HTERT RPE-1 (cell line): ENCODE data around the gene ARHGEF7.

Experiments used
- in situ Hi-C: fragments of 300-500 bp; cut with MboI; formaldehyde crosslinking; loops from 4 replicates; pipeline ENCODE4 v1.14.3; 2020; ENCODE audit warnings: low sequenced_read_pairs

Gene ARHGEF7

GRCh38 chr13:111272117-111272516 lies 157.0 kb downstream of the ARHGEF7 start:
- in situ Hi-C loops, result no loop called here

DNA sequence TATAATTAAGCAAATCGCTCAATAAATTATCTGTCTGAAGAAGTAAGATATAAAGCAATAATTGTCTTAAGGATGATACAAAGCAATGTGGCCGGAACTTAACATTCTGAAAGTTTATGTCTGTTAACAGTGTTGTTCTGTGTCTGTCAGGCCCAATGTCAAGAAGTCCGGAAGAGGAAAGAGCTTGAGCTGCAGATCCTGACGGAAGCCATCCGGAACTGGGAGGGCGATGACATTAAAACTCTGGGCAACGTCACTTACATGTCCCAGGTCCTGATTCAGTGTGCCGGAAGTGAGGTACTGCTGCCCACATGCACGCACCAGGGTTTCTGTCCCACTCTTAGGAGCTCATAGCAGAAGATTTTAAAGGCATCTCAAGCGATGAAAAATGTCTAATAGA lies 160.3 kb downstream of the ARHGEF7 start:
- in situ Hi-C loops, result no loop called here

- in situ Hi-C loops, result no loop called here
Measured at GRCh38 chr13:111275995-111276618, 161.0 kb downstream of the ARHGEF7 start.

GRCh38 chr13:111278258-111278657 lies 163.1 kb downstream of the ARHGEF7 start:
- in situ Hi-C loops, result no loop called here

DNA sequence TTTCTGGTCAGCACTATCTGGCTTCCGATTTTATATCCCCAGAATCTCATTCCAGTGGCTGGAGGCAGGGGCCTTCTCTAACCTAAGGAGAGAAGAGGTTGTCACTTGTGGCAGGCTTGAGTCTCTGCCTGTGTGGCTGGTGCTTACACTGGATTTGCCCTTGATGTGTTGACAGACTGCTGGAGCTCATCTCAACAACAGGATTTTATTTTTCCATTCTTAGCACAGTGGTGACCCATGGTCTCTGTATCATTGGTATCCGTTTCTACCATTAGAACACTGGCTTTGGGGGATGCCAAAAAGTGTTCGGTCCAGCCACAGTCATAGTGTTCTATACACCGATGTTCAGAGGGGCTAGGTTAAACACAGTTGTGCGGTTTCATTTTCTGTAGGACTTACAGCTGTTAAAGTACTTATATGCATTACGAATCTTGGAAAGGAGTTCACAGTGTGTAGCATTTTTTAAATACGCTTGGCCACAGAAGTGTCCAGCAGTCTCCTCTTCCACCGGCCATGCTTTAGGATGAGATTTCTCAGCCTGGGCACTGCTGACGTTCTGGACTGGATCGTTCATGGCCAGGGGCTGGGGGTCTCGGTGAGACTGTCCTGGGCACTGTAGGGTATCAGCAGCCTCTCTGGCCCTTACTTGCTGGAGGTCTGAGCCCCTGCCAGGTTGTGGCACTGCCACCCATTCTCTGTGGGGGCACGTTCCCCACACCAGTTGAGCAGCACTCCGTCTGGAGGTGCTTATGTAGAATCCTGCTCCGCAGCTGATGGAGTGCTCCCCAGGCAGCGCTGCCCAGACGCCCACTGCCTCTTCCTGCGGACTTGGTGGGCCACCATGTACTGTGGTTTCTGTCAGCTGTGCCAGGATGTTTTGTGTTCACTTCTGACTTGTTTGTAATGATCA lies 163.9 kb downstream of the ARHGEF7 start:
- in situ Hi-C loops, result no loop called here

DNA sequence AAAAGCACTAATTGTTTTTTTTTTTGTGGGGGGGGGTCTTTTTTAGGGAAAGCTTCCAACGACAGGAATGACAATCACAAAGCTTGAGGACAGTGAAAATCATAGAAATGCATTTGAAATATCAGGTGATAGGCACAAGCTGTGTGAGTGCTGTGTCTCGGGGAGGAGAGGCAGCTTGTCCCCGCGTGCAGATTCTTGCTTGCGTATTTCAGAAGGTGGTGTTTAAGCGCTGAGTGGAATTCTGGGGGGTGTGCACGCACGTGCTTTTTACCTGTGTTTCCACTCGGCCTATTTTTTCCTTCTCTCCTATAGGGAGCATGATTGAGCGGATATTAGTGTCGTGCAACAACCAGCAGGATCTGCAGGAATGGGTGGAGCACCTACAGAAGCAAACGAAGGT lies 165.1 kb downstream of the ARHGEF7 start:
- in situ Hi-C loops, result no loop called here

- in situ Hi-C loops, result no loop called here
Measured at GRCh38 chr13:111280681-111281585, 165.8 kb downstream of the ARHGEF7 start.

DNA sequence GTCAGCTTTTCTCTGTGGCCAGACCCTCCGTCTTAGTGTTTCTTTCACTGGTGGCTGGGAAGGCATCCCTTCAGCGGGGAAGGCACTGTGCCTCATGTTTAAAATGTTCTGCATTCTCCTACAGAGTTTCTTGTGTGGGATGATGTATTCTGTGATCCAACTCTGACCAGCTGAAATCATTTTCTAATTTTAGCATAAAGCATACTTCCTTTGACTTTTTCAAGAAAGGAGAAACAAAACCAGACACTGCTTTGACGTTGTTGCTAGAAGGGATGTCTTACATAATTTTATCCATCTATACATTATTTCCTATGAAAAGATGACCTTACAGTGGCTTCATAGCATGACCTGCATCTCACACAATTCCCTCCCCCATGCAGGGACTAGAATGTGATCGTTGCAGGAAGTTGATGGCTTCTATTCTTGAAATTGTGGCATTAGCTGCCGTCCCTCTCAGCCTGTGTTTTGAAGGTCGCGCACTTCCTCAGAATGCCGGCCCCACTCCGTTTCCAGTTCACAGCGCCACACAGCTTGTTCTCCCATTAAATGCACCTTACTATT lies 166.7 kb downstream of the ARHGEF7 start:
- in situ Hi-C loops, result no loop called here

DNA sequence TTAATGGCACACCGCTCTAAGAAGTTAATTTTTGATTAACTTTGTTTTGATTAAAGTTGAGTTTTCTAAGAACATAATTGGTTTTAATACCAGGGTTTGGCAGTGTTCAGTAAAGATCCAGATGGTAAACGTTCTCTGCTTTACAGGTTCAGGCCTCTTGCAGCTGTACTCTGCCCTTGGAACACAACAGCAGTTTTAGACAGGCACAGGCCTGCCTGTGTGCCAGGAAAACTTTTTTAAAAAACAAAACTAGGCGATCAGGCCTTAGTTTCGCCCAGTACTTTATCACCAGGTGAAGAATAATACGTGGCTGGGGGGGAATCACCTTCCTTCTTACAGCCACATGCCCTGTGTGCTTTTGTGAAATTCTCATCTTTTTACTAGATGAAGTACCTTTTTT lies 167.3 kb downstream of the ARHGEF7 start:
- in situ Hi-C loops, result no loop called here

DNA sequence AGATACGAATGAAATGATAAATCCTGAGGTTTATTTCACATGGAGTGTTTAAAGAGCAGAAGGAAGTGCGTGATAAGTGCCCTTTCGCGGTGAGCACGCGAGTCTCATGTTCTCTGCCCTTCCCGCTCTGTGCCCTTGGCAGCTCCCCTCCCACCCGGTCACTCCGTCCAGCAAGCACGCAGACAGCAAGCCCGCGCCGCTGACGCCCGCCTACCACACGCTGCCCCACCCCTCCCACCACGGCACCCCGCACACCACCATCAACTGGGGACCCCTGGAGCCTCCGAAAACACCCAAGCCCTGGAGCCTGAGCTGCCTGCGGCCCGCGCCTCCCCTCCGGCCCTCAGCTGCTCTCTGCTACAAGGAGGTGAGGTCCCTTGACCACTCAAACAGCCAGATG lies 167.9 kb downstream of the ARHGEF7 start:
- in situ Hi-C loops, result no loop called here

DNA sequence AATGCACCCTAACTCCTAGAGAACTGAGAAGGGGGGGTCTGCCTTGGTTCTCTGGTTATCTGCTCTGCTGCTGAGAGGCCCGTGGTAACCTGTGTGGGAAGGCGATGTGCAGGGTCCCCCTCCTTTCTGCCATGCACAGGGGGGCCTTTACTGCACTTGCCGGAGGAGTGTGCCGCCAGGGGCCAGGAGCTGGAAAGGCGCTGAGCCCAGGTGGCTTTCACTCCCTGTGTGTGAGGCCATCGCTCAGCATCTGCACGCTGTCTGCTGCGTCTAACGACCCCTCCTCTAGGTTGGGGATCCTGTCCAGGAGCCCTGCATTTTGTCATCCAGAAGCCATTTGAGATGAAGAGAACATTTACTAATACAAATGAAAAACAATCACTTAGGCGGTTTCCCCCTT lies 168.3 kb downstream of the ARHGEF7 start:
- in situ Hi-C loops, result no loop called here

DNA sequence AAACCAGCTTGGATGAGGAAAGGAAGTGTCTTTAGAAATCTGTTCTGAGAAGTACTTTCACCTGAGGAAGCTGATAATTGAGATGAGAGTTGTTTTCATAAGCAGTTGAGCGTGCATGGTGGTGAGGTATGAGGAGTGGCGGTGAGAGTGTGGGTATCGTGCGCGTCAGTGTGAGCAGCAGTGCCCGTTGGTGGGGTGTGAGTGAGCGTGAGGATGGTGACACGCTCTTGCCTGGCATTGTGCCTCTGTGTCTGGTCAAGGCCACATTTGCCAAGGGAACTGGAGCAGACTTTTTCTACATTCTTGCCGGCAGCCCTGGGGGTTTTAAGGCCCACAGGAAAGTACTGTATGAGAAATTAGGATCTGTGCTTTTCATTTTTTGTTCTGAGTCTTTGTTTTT lies 168.9 kb downstream of the ARHGEF7 start:
- in situ Hi-C loops, result no loop called here

DNA sequence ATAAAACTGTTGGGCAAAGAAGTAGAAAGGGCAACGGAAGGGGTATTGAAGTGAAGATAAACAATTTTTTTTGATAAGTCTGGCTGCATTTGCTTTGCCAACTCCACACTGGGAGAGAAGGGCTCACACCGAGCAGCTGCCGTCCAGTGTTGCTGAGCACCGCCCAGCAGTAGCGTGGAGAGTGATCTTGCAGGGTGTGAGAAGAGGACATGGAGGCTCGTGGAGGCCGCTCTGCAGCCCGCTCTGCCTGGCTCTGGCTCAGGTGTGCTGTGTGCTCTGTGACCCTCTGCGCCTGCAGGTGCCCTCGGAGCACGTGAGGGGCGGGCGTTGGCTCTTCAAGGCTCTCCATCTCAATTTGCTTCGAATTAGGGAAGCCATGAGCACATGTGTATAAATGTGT lies 169.5 kb downstream of the ARHGEF7 start:
- in situ Hi-C loops, result no loop called here

DNA sequence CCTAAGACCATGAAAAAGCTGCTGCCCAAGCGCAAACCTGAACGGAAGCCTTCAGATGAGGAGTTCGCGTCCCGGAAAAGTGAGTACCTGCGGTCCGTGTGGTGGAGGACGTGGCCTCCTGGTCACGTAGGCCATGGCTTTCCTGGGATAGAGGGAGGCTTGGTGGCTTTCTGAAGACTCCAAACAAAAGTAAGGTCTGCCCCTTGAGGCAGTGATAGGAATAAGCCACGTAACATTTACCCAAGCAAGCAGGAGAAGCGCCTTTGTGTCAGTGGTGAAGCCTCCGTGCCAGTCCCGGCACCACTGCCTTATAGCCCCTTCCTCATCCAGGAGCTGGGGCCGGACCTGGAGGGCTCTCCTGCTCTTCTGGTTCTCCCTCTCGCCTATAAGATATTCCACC lies 171.1 kb downstream of the ARHGEF7 start:
- in situ Hi-C loops, result no loop called here

- in situ Hi-C loops, result no loop called here
Measured at GRCh38 chr13:111286749-111287148, 171.6 kb downstream of the ARHGEF7 start.

GRCh38 chr13:111287201-111287600 lies 172.1 kb downstream of the ARHGEF7 start:
- in situ Hi-C loops, result no loop called here

DNA sequence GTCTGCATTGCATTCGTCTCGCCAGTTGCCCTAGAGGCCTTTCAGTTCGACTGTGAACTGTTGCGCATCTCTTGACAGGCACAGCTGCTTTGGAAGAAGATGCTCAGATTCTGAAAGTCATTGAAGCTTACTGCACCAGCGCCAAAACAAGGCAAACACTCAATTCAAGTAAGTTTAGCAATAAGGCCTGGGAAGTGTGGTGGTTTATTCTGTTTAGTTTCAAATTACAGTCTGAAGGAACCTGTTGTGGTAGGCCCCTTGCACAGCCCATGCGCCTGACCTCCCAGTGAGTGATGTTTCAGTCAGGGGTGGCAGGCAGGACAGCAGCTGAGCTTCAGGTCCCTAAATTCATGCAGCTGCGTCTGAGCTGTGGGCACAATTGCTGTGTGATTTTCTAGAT lies 173.2 kb downstream of the ARHGEF7 start:
- in situ Hi-C loops, result no loop called here

GRCh38 chr13:111289251-111289650 lies 174.1 kb downstream of the ARHGEF7 start:
- in situ Hi-C loops, result no loop called here

DNA sequence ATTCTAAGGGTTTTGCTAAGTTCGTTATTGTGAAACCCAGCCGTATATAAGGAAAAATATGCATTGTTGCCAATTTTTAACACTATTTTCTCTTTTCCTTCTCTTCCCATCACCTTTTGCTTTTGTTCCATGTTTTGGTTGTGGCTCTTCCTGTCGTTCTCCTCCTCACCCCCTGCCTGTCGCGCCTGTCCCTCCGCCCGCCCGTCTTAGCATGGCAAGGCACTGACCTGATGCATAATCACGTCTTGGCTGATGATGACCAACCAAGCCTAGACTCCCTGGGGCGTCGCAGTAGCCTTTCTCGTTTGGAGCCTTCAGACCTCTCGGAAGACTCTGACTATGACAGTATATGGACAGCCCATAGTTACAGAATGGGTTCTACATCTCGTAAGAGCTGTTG lies 176.8 kb downstream of the ARHGEF7 start:
- in situ Hi-C loops, result no loop called here

DNA sequence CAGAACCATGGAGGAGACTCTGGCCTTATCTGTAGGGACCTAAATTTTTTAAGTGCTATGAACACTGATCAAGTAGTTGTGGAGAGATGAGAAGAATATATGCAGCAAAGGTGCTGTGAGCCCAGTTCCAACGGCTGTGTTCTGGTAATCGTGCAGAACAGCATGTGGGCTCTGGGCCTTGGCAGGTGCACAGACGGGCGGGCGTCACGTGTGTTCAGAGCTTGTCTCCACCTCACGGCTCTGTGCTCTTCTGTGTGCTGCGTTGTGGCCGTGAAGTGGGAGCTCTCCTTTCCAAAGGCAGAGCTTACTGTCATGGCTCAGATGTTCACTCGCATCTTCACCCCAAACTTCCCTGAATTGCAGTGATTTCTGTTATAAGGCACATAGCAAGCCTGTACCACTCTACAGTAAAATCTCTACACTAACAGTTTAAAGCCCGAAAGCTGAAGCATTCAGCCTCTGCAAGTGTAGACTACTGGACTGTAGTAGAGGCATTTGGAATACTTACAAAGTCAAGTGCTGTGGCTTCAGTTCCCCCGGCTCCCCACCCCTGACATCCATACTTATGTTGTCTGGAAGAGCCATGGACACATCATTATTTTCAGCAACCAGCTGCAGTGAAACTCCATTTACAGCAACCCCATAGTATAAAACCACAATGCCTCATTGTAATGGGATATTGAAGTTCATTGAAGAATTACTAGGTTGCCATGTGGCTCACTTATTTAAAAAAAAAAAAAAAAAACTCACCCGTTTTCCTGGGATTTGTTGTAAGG lies 177.8 kb downstream of the ARHGEF7 start:
- in situ Hi-C loops, result no loop called here
